T47D (cell line): ENCODE results near the gene GFPT2.

Experiments used
- DNase-seq, 2 experiments: peaks; one replicate each; pipeline versions ENCODE4 v3.0.0 to v3.0.0-alpha.2; 2011 to 2012; ENCODE audit warnings: low read depth in 1 of 2, low spot score in 1 of 2
- JUND ChIP-seq: IDR thresholded peaks from 2 replicates; pipeline ENCODE4 v1.6.1; 2012; ENCODE audit warnings: low read depth
- in situ Hi-C: cut with HindIII; loops from 2 replicates; pipeline ENCODE4 v1.10.0; 2016; ENCODE audit warnings: low sequenced_read_pairs, low pct_unique_long_range_greater_than_20kb

GFPT2 gene

GRCh38 chr5:180283026-180283615, 70.0 kb downstream of the GFPT2 start:
- TF ChIP-seq JUND, result no peak
- no peak for DNase-seq
- in situ Hi-C loops, result no loop called here

GRCh38 chr5:180282281-180282680, 70.9 kb downstream of the GFPT2 start:
- DNase-seq, result no peak
- in situ Hi-C loops, result no loop called here
- no peak for TF ChIP-seq JUND

- TF ChIP-seq JUND, result no peak
- no peak for DNase-seq
- in situ Hi-C loops, result no loop called here
These were observed 71.4 kb downstream of the GFPT2 start for GRCh38 chr5:180281706-180282105.

GRCh38 chr5:180274695-180275094, 78.4 kb downstream of the GFPT2 start:
- no peak for TF ChIP-seq JUND
- in situ Hi-C loops, result no loop called here
- DNase-seq, result no peak

GRCh38 chr5:180271221-180271620, 81.9 kb downstream of the GFPT2 start:
- in situ Hi-C loops, result no loop called here
- DNase-seq, result no peak

GRCh38 chr5:180259260-180259611, 93.9 kb downstream of the GFPT2 start:
- DNase-seq, result peak in 1 of 2 experiments; percentile 88
- in situ Hi-C loops, result no loop called here
- no peak for TF ChIP-seq JUND

More at GRCh38 chr5:180271221-180271620, 81.9 kb downstream of the GFPT2 start:
- TF ChIP-seq JUND, result no peak

GRCh38 chr5:180253036-180253824, 99.9 kb downstream of the GFPT2 start:
- in situ Hi-C loops, result no loop called here
- no peak for DNase-seq
- TF ChIP-seq JUND, result no peak

- in situ Hi-C loops, result no loop called here
- no peak for TF ChIP-seq JUND
- no peak for DNase-seq
These were observed 101.2 kb downstream of the GFPT2 start for GRCh38 chr5:180251887-180252286.

GRCh38 chr5:180251141-180251540, 102.0 kb downstream of the GFPT2 start:
- no peak for DNase-seq
- TF ChIP-seq JUND, result no peak
- in situ Hi-C loops, result no loop called here
